ENCODE measurements around the gene BAG1.

- TF ChIP-seq CTCF (IDR thresholded peaks at IDR 0.05 in 4 of 5, conservative IDR thresholded peaks at IDR 0.05 in 1 of 5) (no peak), POLR2A (IDR thresholded peaks at IDR 0.05) (no peak)
Observed at GRCh38 chr9:33242609-33243134, 21.8 kb downstream of the BAG1 start.

All from gastrocnemius medialis (tissue), 4 donors.